ENCODE measurements around the gene ULBP1. TPM values are rescaled to one million over a fixed set of nuclear protein-coding genes. Genes with fewer than 3 reads are reported as not detected.
"Not testable (repeated sequence)": the region's sequence is repeated elsewhere in the genome, so short reads cannot be mapped to it uniquely, and the experiment has no call there.

ULBP1 gene
- total RNA-seq, 2 donors from 2014 or later = 0.09 TPM; not detected in 1

- ATAC-seq; DNase-seq; intact Hi-C loops (cut with DNase I, micrococcal nuclease): not testable (repeated sequence)
Measured at GRCh38 chr6:150013785-150014622, 50.3 kb downstream of the ULBP1 start.

- intact Hi-C loops (cut with DNase I, micrococcal nuclease); ATAC-seq; DNase-seq: not testable (repeated sequence)
Measured at GRCh38 chr6:150014623-150015280, 51.0 kb downstream of the ULBP1 start.

- DNase-seq; ATAC-seq; intact Hi-C loops (cut with DNase I, micrococcal nuclease): not testable (repeated sequence)
Measured at GRCh38 chr6:150015281-150016001, 51.7 kb downstream of the ULBP1 start.

- peak in 1 of 2 donors; percentile 46 for DNase-seq
- intact Hi-C loops (cut with DNase I, micrococcal nuclease) = no loop called here
- peak; percentile 91 for ATAC-seq
Measured at GRCh38 chr6:150016324-150017185, 52.8 kb downstream of the ULBP1 start.

DNA sequence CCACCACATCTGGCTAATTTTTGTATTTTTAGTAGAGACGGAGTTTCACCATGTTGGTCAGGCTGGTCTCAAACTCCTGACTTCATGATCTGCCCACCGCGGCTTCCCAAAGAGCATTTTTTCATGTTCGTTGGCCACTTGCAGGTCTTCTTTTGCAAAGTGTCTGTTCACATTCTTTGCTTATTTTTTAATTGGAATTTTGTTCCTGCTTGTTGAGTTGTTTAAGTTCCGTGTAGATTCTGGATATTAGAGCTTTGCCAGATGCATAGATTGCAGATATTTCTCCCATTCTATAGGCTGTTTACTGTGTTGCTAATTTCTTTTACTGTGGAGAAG lies 53.4 kb downstream of the ULBP1 start:
- intact Hi-C loops (cut with DNase I, micrococcal nuclease); DNase-seq; ATAC-seq: not testable (repeated sequence)

DNA sequence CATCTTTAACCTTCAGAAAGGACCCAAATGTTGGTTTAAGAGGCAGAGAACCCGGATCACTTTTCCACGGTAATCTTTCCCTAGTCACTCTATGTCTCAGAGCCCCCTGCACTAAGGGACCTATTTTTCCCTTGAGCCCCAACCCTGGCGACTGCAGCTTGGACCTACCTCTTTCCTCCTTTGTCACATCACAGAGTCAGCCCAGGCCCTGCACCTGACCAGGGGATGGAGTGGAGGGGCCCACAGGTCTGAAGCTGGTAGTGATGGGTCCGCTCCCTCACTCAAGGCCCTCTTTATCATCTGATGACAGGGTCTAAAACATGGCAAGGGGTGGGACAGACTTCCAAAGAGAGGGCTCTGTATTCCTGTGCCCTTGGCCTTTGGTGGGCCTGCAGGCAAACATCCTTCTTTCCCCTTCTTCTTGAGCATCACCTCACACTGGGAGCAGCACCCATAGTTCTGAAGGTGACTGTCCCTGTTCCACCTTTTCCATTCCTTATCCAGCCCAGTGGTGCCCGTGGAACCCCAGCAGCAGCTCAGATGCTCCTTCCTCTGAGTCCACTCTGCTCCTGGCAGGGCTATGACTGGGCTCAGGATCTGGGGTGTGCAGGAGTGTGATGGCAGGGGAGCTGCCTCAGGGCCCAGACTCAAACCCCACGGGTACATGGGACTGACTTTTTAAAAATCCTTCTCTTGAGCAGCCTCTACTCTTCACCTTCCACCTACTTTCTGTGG lies 55.3 kb downstream of the ULBP1 start:
- DNase-seq (no peak), ATAC-seq (no peak)
- intact Hi-C loops (cut with DNase I, micrococcal nuclease) = loop anchor here in 1 of 2 donors (2.0 kb wide), 1 partner anchor 84 kb away; no protein-coding TSS in a partner anchor

- ATAC-seq; intact Hi-C loops (cut with DNase I, micrococcal nuclease); DNase-seq: not testable (repeated sequence)
Measured at GRCh38 chr6:150021870-150022269, 58.1 kb downstream of the ULBP1 start.

Other genes with a start within 250 kb of the ULBP1 start
- gene LATS1, start 245.8 kb upstream of the ULBP1 start, total RNA-seq = 10 to 100 TPM; 21.7 to 22.7 TPM
- gene NUP43, start 217.4 kb upstream of the ULBP1 start, total RNA-seq = 10 to 100 TPM; 19.6 to 29.4 TPM
- 10 to 100 TPM; 52.4 to 55.9 TPM for gene PCMT1, start 214.2 kb upstream of the ULBP1 start, total RNA-seq
- 10 to 100 TPM; 21.9 to 22.2 TPM for gene LRP11, start 99.6 kb upstream of the ULBP1 start, total RNA-seq
- under 1 TPM in 1 of 2 donors, not detected in 1; 0.61 TPM for gene RAET1E, start 65.8 kb upstream of the ULBP1 start, total RNA-seq
- gene RAET1G, start 40.8 kb upstream of the ULBP1 start, total RNA-seq = not detected
- under 1 TPM in 1 of 2 donors, not detected in 1; 0.31 TPM for gene ULBP2, start 21.9 kb upstream of the ULBP1 start, total RNA-seq
- not detected for gene RAET1L, start 61.6 kb downstream of the ULBP1 start, total RNA-seq
- 1 to 10 TPM; 1.2 to 1.5 TPM for gene ULBP3, start 105.2 kb downstream of the ULBP1 start, total RNA-seq
- gene PPP1R14C, start 179.1 kb downstream of the ULBP1 start, total RNA-seq = 10 to 100 TPM; 28.9 to 40.0 TPM

Measured in left colon (tissue), 2 donors.